ENCODE measurements around the gene MKNK2. TPM values are rescaled to one million over a fixed set of nuclear protein-coding genes. Genes with fewer than 3 reads are reported as not detected.

Gene MKNK2
- polyA plus RNA-seq, 4 donors: 62.2 to 94.8 (median 66.3) TPM

DNA sequence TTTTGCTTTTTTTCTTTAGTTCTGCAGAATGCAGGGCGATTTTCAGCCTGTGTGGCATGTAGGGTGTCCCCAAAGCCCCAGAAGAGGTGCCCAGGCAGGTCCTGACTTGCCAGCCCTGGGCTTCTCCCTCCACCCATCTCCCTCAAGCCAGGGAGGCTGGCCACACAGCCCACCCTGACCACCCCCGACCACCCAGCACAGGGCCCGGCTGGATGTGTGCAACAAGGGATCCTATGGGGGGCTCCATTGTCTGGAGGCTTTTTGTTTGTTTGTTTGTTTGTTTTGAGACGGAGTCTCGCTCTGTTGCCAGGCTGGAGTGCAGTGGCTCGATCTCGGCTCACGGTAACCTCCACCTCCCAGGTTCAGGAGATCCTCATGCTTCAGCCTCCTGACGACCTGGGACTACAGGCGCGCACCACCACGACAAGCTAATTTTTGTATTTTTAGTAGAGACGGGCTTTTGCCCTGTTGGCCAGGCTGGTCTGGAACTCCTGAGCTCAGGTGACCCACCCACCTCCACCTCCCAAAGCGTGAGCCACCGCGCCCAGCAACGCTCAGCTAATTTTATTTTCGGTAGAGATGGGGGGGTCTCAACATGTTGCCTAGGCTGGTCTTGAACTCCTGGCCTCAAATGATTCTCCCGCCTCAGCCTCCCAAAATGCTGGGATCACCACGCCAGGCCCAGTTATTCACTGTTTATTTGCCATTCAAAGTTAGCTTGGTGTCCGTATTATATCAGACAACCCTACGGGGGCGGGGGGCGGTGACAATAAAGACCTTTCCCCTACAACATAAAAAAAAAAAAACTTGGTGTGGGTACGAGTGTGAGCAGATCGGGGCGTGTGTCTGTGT lies 7.8 kb upstream of the MKNK2 start:
- DNase-seq (ENCODE audit: low read depth in 4 of 4, low spot score in 3 of 4): no peak

- DNase-seq (ENCODE audit: low read depth in 4 of 4, low spot score in 3 of 4): no peak
Measured at GRCh38 chr19:2057484-2058469, 6.7 kb upstream of the MKNK2 start.

DNA sequence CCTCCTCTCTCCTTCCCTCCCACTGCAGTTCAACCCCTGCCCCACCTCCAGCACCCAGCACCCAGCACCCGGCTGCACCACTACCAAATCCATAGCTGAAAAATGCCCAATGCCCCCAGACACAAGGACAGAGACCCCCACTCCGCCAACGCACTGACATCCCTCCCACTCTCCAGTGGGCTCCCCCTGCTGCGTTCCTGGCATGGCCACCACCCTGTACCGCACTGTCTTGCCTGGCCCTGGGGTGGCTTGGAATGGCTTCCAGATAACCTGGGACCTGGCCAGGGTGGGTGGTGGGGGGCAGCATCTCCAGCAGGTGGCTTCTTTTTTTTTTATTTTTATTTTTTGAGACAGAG lies 5.8 kb upstream of the MKNK2 start:
- no peak for DNase-seq (ENCODE audit: low read depth in 4 of 4, low spot score in 3 of 4)

- DNase-seq (ENCODE audit: low read depth in 4 of 4, low spot score in 3 of 4): no peak
Measured at GRCh38 chr19:2055931-2056836, 5.1 kb upstream of the MKNK2 start.

DNA sequence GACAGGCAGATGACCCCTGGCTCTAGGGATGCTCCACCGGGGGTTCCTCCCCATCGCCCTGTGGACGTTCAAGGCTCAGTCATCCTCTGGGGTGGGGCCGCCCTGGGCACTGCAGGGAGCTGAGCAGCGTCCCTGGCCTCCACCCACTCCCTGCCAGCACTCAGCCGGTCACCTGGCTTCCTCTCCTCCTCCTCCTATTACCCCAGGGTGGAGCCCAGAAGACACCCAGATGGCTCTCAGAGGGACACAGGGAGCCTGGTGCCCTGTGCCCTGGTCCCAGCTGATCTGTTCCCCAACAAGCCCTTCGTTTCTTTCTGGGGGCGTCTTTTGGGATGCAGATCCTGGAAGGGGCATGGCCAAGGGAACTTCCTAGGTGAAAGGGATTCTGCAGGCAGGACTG lies 3.7 kb upstream of the MKNK2 start:
- no peak for DNase-seq (ENCODE audit: low read depth in 4 of 4, low spot score in 3 of 4)

GRCh38 chr19:2053601-2054389 lies 2.8 kb upstream of the MKNK2 start:
- DNase-seq (ENCODE audit: low read depth in 4 of 4, low spot score in 3 of 4): no peak

DNA sequence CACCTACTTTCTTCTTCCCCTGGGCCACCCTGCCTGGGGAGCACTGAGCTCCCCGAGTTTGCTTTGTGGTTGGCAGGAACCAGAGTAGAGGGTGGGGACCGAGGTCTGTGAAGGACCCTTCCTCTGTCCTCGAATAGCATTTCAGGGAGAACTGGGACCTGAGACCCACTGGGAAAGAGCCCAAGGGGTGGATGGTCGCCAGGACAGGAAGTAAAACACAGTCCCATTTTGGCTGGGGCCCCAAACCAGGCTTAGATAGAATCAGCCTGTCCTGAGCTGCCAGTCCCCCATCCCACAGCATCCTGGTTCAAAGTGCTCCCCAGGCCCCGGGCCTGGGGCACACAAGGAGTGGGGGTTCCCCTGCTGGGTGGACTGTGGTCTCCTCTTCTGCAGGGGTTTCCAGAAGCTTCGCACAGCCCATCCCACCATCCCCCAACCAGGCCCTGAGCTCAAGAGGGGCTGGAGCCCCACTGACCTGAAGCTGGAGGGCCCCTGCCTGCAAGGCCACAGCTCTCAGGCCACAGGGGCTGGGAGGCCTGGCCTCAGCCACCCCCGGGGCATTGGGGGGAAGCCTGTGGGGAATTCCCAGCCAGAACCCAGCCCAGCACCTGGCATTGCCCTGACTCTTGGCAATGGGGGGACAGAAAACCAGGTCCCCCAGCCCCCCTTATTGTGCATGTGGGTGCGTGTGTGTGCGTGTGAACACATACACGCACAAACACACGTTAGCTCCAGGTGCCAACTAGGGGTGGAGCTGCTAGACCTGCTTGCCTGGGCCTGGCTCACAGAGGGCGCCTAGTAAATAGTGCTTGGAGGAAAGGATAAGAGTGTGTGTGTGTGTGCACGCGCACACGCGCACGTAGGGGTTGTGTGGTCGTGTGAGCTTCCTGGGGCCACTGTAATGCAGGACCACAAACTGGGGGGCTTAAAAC lies 995 bp upstream of the MKNK2 start:
- no peak for DNase-seq (ENCODE audit: low read depth in 4 of 4, low spot score in 3 of 4)

DNA sequence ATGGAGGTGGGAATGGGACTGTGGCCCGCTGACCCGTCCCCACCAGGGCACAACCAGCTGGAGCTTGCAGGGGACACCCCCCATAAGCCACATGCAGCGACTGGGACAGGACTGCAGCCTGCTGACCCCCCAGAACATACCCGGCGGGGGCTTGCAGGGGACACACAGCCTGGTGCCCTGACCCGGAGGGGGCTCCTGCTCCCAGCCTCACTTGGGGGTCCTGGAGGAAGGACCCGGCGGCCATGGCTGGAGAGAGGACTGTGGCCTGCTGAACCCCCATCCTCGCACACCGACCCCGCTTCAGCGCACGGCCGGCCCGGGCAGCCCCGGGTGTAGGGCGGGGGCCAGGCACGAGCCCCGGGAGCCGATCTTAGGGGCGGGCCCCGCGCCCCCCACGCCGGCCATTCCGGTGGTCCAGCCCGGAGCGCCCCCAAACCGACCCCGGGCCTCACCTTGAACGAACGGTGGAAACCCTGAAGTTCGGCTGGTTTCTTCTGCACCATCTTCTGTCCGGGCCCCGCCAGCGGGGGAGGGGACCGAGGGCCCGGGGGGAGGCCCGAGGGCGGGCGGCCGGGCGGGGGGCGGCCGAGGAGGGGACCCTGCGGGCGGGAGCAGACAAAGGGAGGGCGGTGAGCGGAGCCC lies 574 bp downstream of the MKNK2 start:
- DNase-seq (ENCODE audit: low read depth in 4 of 4, low spot score in 3 of 4): no peak

DNA sequence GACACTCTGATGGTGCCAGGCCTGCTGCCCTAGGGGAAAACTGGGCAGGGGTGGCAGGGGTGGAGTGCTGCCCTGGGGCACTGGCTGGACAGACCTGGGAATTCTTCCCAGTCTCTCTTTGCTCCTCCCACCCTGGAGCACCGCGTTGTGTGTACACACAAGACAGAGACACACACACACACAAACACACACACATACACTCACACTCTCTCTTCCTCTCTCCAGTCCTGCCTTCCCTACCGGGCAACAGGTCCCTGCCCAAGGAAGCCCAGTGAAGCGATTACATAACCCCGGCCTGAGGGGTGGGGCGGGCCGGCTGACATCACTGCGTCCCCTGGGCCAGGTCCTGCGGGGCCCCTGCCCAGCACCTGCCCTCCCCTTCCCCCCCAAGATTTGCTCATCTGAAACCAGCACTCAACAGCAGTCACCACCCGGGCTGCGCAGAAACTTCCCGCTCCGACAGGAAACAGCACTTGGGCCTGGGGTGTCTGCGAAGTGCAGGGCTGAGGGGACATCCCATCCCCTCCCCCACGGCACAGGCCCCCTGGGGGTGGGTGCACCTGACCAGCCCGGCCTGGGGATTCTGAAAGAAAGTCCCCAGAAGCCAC lies 1.2 kb downstream of the MKNK2 start:
- DNase-seq (ENCODE audit: low read depth in 4 of 4, low spot score in 3 of 4): no peak

- DNase-seq (ENCODE audit: low read depth in 4 of 4, low spot score in 3 of 4): no peak
Measured at GRCh38 chr19:2048959-2049740, 1.9 kb downstream of the MKNK2 start.

DNA sequence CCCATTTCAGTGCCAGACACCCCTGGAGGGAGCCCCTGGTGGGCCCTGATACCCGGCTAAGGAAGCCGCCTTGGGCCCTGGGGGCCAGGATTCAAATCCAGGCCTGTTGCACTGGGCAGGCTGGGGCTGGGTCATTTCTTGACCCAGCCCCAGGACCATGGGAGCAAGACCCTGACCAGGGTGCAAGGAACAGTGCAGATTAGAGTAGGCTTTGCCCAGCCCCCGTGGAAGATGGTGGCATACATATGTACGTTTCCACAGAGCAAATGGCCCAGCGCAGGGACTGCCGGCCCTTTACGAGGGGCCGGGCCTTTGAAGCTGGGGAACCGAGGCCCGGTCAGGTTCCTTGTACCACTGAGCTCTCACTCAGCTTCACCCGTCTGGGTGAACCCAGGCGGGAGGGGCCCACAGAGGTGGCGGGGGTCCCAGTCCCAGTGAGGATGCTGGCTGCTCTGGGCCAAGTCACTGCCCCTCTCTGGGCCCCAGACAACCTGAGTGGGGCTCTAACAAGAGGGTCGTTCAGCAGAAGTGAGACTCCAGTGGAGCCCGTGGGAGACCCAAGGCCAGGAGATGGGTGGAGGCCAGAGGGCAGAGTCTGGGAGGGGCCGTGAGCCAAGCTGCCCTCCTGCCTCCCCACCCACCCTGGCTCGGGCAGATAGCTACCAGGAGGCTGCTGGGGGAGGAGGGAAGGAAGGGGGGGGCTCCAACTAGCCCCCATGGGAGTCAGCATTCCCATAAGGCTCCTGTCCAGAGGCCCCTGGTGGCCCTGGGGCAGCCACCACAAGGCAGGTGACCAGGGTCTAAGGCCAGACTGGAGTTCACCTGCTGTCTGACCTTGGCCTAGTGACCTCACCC lies 2.7 kb downstream of the MKNK2 start:
- no peak for DNase-seq (ENCODE audit: low read depth in 4 of 4, low spot score in 3 of 4)

DNA sequence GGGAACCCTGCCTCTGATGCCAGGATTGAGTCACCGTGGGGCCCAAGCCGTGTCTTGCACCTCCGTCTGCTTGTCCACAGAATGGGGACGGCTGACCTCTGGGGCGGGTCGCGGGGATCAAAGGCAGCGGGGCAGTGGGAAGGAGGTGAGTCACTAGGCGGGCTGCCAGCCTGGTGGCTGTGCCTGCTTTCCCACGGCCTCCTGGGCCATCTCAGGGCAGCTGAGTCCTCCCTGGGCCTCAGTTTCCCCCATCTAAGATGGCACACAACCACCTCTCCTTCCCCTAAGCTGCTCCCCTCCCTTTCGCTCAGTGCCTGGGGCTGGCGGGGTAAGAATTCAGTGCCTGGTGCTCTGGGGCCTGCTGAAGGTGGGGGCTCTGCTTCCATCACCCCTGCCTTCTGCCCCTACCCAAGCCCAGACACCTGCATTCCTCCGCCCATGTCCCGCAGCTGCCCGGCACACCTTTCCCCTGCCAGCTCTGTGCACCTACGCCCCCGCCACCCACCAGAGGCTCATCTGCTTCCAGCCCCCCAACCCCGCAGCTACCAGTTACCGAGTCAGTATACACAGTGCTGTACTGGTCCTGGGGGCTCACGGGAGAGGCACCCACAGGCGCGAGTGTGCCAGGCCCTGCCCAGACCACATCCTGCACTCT lies 3.5 kb downstream of the MKNK2 start:
- no peak for DNase-seq (ENCODE audit: low read depth in 4 of 4, low spot score in 3 of 4)

- DNase-seq (ENCODE audit: low read depth in 4 of 4, low spot score in 3 of 4): no peak
Measured at GRCh38 chr19:2047076-2047448, 4.0 kb downstream of the MKNK2 start.

DNA sequence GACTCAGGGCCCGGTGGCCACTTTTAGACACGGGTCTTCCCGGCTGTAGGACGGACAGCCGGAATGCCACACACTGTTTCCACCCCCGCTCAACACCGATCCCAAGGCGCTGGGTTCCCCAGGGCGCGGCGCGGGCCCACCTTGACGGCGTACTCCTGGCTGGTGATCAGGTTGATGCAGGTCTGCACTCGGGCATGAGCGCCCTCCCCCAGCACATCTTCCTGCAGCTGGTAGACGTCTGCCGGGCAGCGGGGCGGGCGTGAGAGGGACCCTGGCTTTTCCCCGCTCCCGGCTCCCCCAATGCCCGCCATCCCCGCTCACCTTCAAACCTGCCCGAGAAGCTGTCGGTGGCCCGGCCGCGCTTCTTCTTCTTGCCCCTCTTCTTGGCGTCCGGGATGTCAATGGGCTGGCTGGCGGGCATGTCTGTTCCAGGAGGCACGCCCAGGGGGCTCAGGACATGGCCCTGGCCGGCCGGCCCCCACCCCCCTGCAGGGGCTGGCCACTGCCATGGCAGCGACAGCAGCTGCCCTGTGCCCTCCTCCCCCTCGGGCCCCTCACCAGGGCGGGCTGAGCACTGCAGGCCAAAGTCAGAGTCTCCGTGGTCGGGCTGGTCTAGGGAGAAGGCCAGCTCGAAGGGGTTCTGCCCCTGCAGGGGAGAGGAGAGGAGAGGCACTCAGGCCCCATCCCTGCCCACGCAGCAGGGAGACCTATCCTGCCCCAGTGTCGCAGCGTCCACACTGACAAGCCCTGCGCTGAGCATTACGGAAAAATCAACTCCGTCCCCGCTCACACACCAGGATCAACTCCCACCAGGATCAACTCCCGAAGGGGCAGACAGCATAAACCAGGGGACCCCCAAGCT lies 4.8 kb downstream of the MKNK2 start:
- DNase-seq (ENCODE audit: low read depth in 4 of 4, low spot score in 3 of 4): no peak
